Measurements from ENCODE around the gene HSPB7.
"Not testable (repeated sequence)": the region's sequence is repeated elsewhere in the genome, so short reads cannot be mapped to it uniquely, and the experiment has no call there.

HSPB7 gene

DNA sequence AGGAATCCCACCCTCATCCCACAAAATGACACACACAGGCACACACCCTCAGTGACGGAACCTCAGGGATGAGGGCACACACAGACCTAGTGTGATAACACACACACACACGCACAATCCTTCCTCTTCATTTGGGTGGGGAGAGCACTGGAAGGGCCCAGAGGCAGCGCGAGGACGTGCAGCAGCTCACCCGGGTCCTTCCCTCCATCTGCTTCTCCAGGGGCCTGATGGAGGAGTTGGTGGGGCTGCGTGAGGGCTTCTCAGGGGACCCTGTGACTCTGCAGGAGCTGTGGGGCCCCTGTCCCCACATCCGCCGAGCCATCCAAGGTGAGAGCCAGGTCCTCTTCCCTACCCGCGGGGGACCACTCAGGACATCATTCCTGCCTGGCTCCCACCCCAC lies 4.5 kb upstream of the HSPB7 start:
- DNase-seq (ENCODE audit: low read depth) = no peak

DNA sequence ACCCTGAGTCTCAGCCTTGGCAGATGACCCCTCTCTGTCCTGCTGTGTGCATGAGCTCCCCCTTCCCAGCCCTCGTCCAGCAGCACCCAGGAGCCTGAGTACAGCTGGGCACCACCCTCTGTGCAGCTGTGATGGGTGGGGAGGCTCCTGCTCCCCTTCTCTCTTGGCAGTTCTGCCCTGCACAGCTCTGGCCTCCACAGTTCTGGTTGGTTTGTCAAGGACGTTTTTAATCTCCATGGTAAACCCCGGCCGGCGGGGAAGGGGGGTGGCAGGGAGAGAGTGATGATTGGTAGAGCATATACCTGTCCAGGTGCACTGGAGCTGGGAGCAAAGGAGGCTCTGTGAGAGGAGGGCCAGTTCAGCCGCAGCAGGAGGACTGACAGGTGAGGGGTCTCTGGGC lies 3.8 kb upstream of the HSPB7 start, which contains the start of gene CLCNKA:
Gene CLCNKA, plus strand, starts transcription at position 356 of the 400 bp plus-strand sequence. CDS start 584 bp downstream, outside the sequence.
- DNase-seq (ENCODE audit: low read depth) = no peak

DNA sequence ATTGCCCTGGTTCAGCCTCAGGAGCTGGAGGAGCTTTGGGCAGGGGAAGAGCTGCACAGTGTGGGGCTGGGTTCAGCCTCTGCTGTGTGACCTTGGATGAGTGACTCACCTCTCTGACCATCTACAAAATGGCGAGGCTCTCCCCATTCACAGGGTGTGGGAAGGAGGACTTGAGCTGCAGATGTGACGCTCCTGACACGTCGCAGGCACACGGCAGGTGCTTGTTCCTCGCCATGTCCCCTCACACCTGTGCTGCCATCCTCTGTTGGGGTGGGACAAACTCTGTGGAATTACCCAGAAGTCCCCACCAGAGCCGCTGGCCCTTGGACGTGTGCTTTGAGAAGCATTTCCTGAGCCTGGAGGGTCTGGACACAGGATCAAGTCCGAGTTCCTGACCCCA lies 3.0 kb upstream of the HSPB7 start:
- DNase-seq (ENCODE audit: low read depth) = not testable (repeated sequence)

DNA sequence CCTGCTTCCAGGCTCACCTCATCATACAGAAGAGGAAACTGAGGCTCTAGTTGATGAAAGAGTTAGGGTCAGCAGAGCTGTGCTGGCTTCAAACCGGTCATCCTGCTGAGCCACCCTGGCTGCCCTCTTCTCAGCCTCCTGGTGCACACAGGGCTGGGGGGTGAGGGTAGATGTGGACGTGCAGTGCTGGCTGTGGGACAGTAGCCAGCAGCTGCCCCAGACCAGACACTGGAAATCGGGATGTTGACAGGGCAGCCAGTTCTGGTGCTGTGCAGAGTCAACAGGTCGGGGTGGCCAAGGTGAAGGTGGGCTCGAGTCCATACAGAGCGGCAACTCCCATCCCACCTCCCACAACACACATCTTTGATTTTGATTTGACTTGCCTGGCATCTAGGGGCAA lies 2.5 kb upstream of the HSPB7 start:
- DNase-seq (ENCODE audit: low read depth) = no peak

DNA sequence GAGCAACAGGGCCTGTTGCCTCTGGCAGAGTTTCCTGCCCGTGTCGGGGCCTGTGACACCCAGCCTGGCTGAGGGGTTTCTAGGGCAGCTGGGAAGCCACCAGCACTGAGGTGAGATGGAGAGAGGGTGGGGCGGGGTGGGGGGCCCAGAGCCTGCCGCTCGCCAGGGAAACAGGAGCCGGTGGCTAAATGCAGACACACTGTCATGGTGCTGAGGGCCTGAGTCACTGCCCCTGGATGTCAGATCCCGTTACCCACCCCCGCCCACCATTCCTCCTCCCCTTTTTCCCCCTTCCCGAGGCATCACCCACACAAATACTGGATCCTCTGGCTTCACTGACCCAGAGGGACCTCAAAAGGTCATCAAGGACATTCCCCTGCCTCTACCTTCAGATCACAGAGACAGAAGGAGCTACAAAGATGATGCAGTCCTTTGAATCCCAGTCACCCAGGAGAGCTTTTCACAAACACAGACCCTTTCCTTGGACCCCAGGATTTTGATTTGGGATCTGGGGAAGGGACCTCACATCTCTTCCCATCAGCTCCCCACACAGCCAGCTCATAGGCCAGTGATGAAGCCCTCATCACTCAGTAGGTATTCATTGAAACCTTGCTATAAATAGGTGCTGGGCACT lies 1.9 kb upstream of the HSPB7 start:
- DNase-seq (ENCODE audit: low read depth) = peak; percentile 41

DNA sequence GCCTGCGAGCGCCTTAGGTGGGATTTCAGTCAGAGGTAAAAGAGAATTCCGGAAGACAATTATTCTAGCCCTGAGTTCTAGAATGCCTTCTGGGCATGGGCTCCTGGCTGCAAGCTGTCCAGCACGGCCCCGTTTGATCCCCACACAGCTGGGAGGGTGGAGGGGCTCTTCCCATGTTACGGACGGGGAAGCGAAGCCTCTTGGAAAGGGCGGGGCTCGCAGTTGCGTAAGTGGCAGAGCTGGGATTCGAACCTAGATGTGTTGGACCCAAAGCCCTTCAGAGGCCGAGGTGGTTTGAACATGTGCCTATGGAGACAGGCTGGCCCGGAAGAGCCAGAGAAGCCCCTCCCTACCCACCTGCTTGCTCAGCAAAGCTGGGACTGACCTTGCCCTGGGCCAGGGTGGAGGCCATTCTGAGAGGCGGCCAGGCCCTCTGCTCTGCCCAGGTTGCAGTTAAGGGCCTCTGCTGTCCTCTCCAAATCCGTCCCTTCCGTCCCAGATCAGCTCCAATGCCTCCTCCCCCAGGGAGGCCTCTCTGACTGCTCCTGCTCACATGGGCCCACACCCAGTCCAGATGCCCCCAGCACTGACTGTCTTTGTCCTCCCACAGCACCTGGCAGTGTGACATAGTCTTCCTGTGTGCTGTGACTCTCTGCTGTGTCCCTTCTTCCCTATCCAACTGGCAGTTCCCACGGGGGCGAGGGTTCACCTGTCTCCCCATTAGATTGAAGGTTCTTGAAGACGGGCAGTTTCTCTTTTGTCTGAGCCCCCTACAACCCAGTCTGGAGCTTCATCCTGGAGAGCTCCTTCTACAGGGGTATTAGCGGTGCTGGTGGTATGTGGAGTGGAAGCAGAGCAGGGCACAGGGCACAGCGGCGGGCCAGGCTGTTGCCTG lies 1.2 kb upstream of the HSPB7 start:
- DNase-seq (ENCODE audit: low read depth) = no peak

DNA sequence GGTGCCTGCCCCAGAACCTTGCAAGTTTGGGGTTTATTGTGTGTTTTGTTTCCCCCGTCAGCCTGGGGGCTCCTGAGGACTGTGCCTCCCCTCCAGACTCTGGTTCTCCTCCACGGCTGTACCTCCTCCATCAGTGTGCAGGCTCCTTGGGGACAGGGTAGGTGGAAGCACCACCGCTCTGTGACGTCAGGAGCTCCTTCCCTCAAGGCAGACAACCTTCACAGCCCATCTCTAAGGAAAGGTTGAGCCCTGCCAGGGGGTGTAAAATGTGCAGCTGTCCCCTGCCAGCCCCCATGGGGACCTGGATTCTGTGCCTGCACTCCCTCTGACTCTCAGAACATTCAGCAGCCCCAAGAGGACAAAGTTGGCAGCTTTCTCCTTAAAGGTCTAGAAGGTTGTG lies 465 bp upstream of the HSPB7 start:
- DNase-seq (ENCODE audit: low read depth) = no peak

DNA sequence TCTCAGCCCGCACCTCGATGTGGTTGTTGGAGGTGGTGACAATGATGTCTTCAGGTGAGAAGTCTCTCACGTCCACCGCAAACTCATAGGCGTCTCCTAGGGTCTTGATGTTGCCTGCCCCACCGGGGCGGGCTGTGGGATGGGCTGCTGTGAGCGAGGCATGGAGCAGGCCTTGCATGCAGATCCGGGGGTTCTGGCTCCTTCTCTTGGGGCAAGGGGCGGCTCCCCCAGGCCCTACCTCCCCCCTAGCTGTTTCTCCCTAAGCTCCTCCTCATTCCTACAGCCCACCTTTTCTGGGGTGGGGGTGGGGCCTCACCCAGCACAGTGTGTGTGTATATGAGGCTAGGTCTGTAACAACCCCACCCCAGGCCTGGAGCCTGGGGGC lies 775 bp downstream of the HSPB7 start:
- DNase-seq (ENCODE audit: low read depth) = no peak

DNA sequence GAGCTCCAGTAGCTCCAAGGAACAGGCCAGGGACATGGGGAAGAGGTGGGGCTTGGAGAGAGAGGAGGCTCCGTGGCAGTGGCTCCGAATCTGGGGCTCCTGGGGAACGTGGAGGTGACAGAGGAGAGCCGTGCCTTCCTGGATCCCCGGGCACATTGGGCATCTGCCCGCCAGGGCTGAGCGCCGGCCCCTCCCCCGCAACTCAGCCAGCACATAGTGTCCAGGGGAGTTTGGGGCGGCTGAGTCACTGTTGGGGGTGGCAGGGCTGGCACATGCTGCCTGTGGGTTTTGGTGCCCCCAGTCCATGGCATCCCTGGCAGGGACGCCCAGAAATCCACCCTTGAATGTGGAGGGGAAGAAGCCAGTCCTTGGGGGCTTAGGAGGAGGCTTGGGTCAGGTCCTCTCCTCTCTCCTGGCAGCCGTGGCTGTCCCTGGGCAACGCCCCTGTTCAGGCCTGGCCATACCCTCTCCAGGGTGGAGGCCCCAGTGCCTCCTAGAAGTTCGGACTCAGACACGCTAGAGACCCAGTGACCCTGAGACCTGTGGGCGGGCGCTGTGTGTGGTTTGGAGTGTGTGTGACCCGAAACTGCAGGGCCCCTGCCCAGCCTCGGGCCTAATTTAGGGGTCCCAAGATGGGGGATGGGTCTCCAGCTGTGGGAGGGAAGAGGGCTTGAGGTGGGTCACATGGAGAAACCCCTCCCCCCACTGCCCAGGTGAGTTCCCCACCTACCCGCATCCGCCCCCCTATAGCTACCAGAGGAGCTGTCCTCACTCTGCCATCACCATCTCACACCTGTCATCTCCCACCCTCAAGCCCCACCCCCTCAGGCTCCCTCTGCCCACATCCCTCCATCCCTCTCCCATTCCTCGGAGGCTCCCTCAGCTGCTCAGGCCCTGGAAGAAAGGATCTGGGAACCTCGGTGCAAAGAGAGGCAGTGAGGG lies 1.6 kb downstream of the HSPB7 start:
- DNase-seq (ENCODE audit: low read depth) = no peak

DNA sequence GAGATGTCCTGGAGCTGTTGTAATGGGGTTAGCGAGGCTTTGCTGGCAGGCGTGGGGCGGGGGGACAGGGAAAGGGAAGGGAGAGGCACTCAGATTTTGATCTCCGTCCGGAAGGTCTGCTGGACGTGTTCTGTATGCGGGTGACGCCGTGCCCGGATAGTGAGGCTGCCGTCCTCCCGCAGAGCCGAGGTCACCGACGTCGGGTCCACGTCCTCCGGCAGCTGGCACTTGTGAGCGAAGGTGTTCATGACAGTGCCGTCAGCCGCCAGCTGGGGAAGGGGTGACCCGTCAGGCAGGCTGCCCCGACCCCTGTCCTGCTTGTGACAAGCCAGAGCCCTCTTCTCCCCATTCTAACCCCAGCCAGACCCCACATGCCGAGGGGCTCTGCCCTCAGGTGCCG lies 2.4 kb downstream of the HSPB7 start:
- DNase-seq (ENCODE audit: low read depth) = no peak

DNA sequence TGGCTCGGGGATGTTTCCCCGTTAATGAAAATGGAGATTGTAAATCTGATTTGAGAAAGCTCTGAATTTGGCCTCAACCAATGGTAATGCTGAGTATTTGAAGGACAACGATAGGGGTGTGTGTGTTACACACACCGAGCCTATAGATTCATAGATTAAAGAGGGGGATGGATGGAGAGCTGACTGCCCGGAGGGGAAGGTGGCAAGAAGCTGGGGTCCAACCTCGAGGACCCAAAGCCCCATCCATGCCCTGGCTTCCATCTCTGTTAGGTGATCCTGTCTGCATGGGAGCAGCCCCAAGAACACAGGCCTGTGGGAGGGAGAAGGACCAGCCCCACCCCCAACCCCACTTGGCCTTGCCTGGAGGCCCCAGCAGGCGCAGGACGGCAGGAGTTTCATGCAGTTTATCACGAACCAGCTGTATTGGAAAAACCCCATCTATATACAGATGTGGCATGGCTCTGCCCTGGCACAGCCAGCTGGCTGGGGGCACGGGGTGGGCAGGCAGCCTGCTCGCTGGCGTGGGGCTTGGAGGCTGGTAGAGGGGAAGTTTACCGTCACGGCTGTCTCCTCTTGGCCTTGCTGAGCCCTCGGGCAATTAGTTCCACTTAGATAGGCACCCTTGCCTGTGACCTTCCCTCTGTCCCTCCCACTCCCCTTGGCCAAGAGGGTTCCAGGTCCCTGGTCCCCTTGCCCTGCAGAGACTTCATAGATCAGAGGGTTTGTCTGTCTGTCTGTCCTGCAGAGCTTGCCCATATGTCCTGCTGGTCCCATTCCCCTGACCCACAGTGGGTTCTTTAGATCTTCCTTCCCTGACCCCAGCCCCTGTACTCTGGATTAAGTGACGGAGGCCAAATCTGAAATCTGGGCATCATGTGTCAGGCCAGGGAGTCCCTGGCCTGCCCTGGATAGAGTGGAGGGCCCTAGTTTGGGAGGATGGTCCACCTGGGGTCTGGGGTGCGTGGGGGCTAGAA lies 3.0 kb downstream of the HSPB7 start:
- DNase-seq (ENCODE audit: low read depth) = no peak

DNA sequence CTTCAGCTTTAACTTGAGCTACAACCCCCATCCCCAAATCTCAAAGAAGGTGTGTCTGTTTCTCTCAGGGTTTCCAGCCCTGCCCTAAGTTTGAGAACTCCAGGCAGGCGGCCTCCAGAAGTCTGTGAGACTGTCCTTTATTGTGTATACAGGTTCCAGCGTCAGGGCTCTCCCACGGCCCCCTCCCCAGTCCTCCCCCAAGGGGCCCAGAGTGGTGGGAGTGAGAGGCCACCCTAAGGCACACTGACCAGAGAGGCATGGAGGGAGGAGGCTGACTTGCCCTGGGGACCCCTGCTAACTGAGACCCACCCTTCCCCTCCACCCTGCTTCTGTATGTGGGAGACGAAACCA lies 4.0 kb downstream of the HSPB7 start:
- DNase-seq (ENCODE audit: low read depth) = no peak

DNA sequence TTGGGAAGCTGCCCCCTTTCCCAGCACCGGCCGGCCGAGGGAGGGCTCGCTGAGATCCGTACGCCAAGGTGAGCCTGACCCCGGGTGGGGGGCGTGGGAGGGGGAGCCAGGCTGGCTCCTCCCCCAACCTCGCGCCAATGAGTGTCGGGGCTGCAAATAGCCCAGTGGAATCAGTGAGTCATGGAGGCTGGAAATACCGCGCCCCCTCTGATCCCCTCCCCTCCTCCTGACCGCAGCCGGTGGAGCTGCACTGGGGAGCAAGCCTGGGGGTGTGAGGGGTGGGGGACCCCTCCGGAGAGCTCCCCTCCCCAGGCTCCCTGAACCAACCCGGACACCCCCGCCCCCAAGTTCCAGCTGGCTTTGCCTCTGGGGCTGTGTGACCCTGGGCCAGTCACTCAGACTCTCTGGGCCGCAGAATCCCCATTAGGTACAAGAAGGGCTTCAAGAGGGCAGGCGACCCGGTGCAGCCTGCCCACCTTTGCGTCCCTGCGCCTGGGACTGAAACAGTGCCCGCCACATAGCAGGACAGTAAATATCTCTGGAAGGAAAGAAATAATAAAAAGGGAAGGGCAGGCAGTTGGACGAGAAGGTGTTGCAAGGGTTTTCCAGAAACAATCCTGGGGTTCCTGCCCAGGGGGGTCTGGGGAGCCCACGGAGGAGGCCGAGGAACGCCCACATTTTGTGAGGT lies 4.5 kb downstream of the HSPB7 start:
- DNase-seq (ENCODE audit: low read depth) = peak; percentile 62

DNA sequence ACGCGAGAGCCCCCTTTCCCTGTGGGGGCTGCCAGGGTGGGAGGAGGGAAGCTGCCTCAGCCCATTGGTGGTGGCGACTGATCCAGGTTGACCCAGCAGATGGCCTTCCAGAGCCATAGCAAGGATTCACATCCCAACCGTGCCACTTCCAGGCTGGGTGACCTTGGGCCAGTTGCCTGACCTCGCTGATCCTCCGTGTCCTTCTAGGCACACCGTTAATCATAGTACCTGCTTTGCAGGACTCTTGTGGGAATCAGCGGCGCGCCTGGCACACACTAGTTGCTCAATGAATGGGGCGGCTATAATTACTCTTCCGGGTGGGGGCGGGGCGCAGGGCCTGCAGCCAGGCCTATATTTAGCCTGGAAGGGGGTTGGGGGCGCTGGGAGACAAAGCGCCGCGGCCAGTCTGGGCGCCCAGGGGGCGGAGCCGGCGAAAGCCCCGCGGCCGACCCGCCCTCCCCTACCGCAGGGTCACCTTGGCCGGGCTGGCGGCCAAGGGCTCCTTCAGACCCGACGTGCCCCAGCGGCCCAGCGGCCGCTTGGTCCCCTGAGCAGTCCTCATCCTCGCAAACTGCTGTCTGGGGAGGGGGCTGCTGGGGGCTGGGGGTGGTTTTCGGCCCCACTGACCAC lies 5.1 kb downstream of the HSPB7 start:
- DNase-seq (ENCODE audit: low read depth) = peak; percentile 30

DNA sequence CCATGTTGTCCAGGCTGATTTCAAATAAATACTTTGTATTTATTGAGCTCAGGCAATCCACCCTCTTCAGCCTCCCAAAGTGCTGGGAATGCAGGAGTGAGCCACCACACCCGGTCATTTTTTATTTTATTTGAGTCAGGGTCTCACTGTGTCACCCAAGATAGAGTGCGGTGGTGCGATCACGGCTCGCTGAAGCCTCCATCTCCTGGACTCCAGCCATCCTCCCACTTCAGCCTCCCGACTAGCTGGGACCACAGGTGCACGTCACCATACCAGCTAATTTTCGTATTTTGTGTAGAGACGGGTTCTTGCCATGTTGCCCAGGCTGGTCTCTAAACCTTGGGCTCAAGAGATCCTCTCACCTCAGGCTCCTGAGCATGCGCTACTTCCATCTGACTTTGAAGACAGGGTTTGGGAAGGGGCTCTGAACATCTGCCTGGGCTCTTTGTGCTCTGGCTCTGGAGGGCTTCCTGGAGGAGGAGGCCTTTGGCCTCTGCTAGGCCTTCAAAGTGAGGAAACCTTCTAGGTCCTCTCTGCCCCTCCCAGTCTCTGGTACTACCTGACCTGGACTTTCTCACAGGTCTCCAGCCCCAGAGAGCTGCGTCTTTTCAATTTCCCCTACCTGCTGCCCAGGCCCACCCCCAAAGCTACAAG lies 5.8 kb downstream of the HSPB7 start:
- DNase-seq (ENCODE audit: low read depth) = no peak

DNA sequence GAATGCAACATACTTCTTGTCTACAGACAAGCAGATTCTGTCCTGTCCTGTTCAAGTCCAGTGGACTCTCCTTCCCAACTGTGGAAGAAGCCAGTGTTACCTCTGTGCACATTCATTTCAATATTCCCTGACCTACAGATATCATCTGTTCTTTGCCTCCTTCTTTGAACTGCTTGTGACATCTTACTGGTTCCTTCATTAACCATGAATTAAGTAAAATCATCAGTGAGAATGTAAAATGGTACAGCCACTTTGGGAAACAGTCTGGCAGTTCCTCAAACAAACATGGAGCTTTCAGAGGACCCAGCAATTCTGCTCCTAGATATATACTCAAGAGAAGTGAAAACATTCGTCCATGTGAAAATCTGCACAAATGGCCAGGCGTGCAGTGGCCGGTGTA lies 7.0 kb downstream of the HSPB7 start:
- DNase-seq (ENCODE audit: low read depth) = no peak

DNA sequence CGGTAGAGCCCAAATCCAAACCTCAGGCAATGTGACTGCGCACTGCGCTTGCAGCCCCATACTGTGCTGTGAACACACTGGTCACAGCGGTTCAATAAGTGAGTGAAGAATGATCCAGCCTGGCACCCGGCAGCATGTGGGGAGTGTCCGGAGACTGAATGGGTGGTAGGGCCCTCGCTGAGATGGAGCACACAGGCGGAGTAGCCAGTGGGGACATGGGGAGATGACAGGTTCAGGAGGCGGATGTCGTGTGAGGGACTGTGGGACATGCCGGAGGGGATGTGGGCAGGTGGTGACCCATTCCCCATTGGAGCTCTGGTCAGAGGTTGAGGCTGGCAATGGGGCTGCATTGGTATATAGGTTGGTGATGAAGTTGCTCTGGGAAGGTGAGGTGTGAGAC lies 8.2 kb downstream of the HSPB7 start:
- DNase-seq (ENCODE audit: low read depth) = no peak

DNA sequence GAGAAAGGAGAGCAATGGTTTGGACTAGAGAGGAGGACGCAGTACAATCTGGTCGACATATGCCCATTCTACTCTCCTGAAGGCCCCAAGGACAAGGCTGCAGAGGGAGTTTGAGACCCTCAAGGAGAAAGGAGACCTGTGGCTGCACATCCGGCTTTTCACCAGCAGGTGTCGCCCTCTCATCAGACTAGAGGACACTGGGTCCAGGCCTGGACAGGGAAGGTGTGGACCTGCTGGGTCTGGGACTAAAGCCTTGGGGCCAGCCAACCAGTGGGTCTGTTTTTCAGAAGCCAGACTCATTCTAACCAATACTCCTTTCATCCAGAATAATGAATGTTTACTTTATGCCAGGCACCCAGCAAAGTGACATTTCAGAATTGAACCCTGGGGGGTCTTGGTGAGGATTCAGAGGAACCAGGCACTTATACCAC lies 8.8 kb downstream of the HSPB7 start:
- peak; percentile 79 for DNase-seq (ENCODE audit: low read depth)

DNA sequence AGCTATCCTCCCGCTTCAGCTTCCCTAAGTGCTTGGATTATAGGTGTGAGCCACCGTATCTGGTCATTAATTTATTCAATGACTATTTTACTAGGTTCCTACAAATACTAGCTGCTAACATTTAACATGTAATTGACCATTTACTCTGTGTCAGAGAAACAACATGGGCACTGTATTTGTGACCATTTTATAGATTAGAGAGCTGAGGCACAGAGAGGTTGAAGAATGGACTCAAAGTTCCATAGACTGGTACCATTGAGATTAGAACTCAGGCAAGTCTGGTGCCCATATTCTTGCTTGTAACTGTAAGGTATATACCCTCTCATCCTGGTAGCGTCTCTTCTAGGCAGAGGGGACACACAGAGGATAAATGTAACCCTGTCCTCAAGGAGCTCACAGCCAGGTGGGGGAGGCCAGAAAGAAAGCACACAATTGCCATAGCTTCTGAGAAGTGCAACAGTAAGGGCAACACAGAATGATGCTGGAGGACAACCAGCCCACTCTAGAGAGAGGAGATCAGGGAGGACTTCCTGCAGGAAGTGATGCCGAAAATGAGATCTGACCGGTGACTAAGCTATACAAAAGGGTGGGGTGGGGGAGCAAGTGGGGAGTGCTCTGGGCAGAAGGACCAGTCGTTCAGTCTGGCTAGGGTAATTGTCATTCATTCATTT lies 10.0 kb downstream of the HSPB7 start:
- DNase-seq (ENCODE audit: low read depth) = no peak
